Stimulated activated CD4-positive, alpha-beta T cell treated with anti-CD3 and anti-CD28 coated beads, Interleukin-2, amount 100 ng/mL, for 24 hours (primary cell): Measurements from ENCODE around the gene RAB3IL1.
A peak's percentile ranks its signal among the peaks of the same experiment; 100 is the strongest.

Source experiments
- DNase-seq, 2 donors: peaks; one replicate each; pipeline ENCODE4 v3.0.0-alpha.2; 2020

The RAB3IL1 gene

GRCh38 chr11:61901397-61901796 is 16.0 kb downstream of the RAB3IL1 start:
- no peak for DNase-seq

GRCh38 chr11:61900251-61900650 is 17.1 kb downstream of the RAB3IL1 start:
- DNase-seq = no peak

GRCh38 chr11:61899146-61899841 is 18.1 kb downstream of the RAB3IL1 start:
- DNase-seq = peak; percentile 93 to 95

- DNase-seq = no peak
Observed at GRCh38 chr11:61898247-61898582, 19.2 kb downstream of the RAB3IL1 start.

GRCh38 chr11:61897387-61898246 is 19.7 kb downstream of the RAB3IL1 start:
- DNase-seq = peak; percentile 84 to 85

GRCh38 chr11:61896665-61897386 is 20.5 kb downstream of the RAB3IL1 start:
- DNase-seq = no peak

- no peak for DNase-seq
Observed at GRCh38 chr11:61895718-61896059, 21.7 kb downstream of the RAB3IL1 start.

DNA sequence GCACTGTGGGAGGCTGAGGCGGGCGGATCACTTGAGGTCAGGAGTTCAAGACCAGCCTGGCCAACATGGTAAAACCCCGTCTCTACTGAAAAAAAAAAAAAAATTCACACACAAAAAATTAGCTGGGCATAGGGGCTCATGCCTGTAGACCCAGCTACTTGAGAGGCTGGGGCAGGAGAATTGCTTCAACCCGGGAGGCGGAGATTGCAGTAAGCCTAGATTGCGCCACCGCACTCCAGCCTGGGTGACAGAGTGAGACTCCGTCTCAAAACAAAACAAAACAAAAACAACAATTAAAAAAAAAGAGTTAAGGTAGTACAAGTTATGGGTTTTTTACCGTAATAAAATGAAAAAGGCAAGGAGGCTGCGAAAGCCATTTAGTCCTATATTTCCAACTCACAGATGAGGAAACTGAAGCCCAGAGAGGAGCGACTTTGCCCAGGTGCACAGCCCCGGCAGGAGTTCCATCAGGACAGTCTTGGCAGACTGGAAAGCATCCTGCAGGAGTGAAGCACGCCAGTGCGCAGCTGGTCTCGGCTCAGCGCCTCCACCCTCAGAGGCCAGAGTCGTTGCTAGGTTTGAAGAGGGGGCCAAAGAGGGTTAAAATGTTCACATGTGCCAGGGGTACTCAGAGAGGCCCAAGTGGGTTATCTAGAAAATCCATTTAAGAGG is 22.2 kb downstream of the RAB3IL1 start:
- DNase-seq = no peak

DNA sequence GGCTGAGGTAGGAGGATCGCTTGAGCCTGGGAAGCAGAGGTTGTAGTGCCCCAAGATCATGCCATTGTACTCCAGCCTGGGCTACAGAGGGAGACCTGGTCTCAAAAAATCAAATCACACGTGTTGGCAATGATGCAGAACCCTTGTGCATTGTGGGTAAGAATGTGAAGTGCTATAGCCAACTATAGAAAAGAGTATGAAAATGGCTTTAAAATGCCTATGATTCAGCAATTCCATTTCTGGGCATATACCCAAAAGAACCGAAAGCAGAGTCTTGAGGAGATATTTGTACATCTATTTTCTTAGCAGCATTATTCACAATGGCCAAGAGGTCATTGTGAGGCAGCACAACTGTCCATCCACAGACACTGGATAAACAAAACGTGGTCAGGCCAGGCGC is 23.4 kb downstream of the RAB3IL1 start:
- DNase-seq = no peak

GRCh38 chr11:61892085-61892370 is 25.3 kb downstream of the RAB3IL1 start:
- DNase-seq = no peak

GRCh38 chr11:61891331-61892084 is 25.9 kb downstream of the RAB3IL1 start, which contains the start of gene FADS3:
TSS of gene FADS3 (minus strand) at chr11:61891545. CDS start at chr11:61891381, 164 bp downstream.
- peak; percentile 53 to 75 for DNase-seq

DNA sequence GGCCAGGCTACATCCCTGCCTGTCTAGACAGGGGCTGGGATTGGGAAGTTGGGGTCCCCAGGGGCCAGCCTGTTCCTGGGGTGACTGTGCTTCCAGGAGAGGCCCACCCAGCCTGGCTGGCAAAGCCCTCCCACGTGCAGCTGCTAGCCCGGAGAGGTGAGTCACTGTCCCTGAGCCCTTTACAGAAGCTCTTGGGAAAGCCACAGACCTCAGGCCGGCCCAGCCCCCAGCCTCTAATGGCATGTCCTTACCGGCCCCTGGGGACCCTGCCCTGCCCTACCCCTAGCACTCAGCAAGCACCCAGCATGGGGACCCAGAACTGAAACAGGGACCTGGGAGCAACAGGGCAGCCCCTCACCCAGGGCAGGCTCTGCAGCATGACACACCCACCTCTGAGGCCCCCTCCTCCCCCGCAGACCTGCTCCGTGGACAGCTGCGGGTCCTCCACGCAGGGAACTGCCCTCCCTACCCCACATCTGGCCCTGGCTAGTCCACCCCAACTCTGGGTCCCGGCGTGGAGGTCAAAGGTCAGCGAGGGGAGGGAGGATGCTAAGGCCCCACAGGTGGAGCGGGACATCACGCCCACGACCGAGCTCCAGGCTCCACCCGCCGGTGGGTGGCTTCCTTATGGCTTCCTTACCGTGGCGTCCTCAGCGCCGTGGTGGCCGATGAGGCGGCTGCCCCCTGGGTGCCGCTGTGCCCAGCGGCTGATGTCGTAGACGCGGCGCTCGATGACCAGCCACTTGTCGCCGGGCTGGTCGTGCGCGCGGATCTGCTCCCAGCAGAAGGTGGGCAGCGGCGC is 26.6 kb downstream of the RAB3IL1 start:
- DNase-seq = peak; percentile 28 to 45

- no peak for DNase-seq
Observed at GRCh38 chr11:61889831-61890230, 27.5 kb downstream of the RAB3IL1 start.

DNA sequence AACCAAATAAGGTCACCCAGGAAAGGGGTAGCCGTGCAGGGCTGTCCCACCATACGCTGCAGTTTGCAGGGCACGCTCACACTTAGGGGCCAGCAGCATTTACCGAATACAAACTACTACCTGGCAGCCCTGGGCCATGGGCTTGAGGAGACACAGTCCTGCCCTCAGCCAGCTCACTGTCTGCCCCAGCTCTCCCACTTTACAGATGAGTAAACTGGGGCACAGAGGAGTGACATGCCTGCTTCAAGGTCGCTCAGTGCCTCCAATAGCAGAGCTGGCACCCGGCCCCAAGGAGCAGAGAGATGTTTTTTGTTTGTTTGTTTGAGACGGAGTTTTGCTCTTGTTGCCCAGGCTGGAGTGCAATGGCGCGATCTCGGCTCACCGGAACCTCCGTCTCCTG is 28.8 kb downstream of the RAB3IL1 start:
- DNase-seq = no peak

GRCh38 chr11:61887839-61888494 is 29.4 kb downstream of the RAB3IL1 start:
- no peak for DNase-seq

GRCh38 chr11:61886643-61887042 is 30.7 kb downstream of the RAB3IL1 start:
- no peak for DNase-seq

GRCh38 chr11:61885784-61886580 is 31.4 kb downstream of the RAB3IL1 start:
- DNase-seq = no peak

- DNase-seq = no peak
Observed at GRCh38 chr11:61885166-61885778, 32.1 kb downstream of the RAB3IL1 start.

DNA sequence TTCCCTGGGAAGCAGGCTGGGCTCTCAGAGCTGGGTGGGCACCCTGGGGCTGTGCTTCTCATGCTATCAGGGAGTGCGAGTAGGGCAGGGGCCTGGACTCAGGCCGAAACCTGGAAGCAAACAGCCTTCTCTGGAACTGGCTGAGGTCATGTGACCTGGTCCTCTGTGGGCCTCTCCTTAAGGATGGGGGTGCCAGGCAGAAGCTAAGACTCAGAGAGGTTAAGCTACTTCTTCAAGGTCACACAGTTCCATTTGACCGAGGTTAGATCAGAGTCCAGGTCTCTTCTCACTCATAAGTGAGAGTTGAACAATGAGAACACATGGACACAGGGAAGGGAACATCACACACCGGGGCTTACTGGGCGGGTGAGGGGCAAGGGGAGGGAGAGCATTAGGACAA is 33.4 kb downstream of the RAB3IL1 start:
- no peak for DNase-seq

GRCh38 chr11:61883327-61883726 is 34.0 kb downstream of the RAB3IL1 start:
- no peak for DNase-seq
